GM18519 (cell line): ENCODE data around the gene AHDC1.

Experiments used
- ATAC-seq: cut with Tn5 transposase; IDR thresholded peaks from one replicate; pipeline ENCODE4 v1.9.1; 2021; ENCODE audit warnings: mild to moderate bottlenecking, moderate library complexity; ENCODE audit not compliant: unreplicated experiment, low FRiP score

AHDC1 gene

DNA sequence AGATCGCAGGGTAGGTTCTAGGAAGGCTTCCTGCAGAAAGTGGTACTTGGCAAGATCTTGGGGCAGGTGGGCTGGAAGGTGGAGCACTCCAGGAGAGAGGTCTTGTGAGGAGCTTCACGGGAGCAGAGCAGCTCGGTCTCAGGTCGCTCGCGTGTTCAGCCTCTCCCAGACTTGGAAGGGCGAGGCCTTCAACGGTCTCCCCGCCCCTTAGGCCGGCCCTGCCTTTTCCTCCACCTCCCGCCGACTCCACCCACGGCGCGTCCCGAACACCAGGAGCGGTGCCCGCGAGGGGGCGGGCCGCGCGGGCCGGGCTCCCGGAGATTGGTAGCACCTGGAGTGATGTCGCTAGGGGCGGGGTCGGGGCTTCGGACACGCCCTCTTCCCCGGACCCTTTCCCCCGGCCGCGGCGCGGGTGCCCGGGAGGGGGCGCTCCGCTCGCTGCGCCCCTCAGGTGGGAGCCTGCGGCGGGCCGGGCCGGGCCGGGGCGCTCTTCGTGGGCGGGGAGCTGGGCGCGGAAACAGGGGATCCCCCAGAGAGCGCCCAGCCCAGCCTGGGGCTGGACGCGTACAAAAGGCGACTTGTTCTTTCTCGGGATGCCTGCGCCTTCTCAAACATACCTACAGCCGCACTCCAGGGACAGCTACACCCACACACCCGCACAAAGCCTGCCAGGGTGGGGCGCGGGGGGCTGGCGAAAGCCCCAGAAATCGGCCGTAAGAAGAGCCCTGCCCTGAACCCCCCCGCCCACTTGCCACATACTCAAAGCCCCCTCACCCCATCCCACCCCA, 35.5 kb downstream of the AHDC1 start:
- peak; percentile 74 for ATAC-seq

GRCh38 chr1:27567971-27568299, 36.0 kb downstream of the AHDC1 start:
- ATAC-seq = no peak

DNA sequence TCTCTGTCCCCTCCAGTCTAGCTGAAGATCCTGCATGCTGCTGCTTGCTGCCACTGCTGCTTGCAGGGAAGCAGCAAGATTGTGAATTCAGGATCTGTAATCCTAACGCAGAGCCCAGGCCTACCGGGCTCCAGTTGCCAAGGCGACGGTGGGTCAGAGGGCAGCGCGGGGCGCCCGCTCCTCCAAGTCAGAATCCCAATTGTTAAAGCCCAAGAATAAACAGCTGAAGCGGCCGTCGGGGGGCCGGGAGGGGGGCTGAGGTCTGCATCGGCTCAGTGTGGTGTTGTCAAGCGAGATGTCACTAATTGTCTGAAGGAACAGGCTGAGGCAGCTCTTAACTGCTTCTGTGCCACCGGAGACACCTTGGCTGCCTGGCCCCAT, 36.8 kb downstream of the AHDC1 start:
- ATAC-seq = no peak

DNA sequence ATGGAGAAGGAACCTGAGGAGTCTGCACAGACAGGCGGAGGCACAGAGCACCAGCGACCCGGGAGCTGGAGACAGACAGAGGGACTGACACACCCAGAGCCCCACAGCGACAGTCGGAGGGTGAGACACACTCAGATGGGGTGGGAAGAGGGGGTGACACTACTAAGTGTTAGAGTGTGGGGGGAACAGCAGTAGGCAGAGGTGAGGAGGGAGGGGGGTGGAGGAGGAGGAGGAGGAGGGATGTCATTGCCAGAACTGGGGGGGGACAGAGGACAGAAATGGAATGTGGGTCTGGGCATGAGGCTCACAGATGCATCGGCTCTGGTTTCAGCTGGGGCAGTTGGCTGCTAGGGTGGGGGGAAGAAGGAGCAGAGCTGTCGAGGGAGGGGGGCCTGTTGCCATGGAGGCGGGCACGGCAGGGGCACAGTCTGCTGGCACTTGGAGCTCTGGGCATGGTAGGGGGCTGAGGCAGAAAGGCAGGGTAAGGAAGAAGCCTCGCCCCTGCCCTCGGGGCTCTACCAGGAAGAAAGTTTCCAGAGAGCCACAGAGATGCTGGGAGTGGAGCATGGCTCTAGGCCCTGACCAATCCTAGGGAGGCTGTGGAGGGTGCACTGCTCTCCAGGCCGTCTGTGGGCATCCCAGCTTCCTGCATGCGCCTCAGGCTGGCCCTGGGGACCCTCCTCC, 37.3 kb downstream of the AHDC1 start:
- no peak for ATAC-seq

DNA sequence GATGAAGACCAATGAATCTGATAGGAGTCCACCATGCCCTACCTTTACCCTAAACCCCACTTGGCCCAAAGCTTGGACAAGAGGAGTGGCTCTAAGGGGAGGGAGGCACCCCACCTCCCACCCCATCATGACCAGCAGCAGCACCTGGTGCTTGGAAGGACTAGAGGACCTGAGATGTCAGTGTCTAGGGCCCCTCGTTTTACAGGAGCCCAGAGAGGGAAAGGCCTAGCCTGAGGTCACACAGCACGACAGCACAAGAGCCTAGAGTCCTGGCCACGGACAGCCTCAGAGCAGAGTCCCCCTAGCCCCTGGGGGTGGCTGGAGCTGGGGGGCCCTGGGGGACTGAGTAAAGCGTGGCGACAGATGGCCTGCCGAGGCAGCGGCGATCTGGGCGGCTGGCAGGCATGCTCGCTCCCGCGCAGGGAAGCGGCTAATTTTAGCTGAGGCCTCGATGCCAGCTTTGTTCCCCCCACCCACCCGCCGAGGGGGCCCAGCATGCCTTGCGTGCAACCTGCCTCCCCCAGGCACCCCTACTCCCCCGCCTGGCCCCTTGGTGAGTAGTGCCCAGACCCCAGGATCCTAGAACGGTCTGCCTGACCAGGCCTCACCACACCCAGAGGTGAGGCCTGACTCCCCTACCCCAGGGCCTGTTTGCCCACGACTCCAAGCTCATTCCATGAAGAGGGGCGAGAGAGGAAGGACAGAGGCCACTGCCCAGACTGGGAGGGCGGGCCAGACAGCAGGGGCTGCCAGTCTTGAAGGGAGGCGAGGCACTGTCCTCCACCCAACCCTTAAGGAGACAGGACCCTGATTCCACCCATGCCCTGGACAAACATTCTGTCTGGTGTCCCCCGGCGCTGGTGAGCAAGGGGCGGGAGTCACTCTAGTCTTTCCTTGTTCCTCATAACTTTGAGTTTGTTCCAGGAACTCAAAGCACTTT, 39.0 kb downstream of the AHDC1 start:
- ATAC-seq = no peak

GRCh38 chr1:27563591-27564471, 40.1 kb downstream of the AHDC1 start:
- no peak for ATAC-seq

- no peak for ATAC-seq
Measured at GRCh38 chr1:27563341-27563590, 40.7 kb downstream of the AHDC1 start.

- ATAC-seq = no peak
Measured at GRCh38 chr1:27562534-27563340, 41.2 kb downstream of the AHDC1 start.

DNA sequence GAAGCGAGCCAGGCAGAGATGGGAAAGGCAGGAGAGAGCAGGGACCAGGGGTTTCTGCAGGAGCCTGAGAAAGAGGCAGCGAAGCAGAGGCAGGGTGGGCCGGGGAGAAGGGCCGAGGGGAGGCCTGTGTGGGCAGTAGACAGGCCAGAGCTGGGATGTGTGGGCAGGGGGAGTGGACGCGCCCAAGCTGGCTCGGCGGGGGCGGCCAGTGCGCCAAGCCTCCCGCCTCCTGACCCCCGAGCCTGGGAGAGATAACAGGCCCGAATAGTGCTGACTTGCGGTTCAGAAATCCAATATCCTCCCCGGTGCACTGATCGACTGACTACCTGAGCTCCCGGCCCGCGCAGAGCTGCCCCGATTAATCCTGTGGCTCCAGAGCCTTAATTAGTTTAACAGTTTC, 41.9 kb downstream of the AHDC1 start:
- no peak for ATAC-seq

GRCh38 chr1:27561124-27561899, 42.6 kb downstream of the AHDC1 start:
- ATAC-seq = no peak

GRCh38 chr1:27560268-27561123, 43.4 kb downstream of the AHDC1 start:
- no peak for ATAC-seq

- ATAC-seq = no peak
Measured at GRCh38 chr1:27559466-27560030, 44.4 kb downstream of the AHDC1 start.

- ATAC-seq = no peak
Measured at GRCh38 chr1:27557596-27558340, 46.2 kb downstream of the AHDC1 start.

DNA sequence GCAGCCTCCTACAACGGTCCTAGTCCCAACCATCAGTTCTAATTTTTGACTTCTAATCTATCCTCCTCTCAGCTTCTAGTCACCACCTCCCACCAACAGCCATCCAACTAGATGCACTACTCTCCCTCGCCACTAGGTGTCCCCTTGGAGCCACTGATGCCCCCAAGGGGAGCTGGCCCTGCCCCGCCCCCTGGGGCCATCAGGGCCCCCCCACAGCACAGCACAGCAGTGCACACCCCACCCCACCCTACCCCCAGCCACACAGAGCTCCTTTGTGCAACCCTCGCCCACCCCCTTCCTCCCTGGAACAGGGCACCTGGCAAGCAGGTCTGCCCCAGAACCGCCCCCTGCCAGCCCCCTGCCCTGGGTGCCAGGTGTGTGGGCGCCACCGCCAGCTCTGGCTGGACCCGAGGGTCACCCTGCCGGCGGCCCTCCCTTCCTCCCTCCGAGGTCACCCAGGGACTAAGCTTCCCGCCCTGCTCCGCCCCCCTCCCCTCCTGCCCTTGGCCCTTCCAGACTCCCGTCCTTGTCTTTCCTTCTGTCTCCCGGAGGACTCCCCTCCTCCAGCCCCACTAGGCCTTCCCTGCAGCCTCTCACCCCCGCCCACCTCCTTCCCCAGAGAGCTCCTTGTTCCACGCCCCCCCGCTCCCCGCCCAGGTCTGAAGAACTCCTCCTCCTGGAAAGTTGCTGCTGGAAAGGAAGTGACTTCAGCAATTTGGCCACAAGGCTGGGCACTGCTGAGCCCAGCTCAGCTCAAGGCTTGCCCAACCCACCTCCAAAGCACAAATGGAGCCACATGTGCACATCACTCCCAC, 47.0 kb downstream of the AHDC1 start:
- no peak for ATAC-seq

DNA sequence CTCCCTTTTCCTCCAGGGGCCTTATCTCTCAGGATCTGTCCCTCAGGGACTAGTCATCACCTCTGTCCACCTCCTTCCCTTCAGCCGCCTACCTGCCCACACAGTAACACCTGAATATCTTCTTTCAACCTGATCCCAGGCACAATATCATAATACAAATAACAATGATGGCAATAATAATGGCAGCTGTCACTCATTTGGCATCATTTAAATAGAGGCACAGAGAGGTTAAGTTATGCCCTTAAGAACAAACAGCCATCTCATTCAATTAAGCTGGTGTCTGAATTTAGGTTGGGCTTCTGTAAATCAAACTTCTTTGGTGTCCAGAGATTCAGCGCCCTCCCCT, 47.5 kb downstream of the AHDC1 start:
- no peak for ATAC-seq

GRCh38 chr1:27555700-27556424, 48.1 kb downstream of the AHDC1 start:
- no peak for ATAC-seq
